Panc1 (cell line): ENCODE measurements around the gene NAT10. TPM values are rescaled to one million over a fixed set of nuclear protein-coding genes. Genes with fewer than 3 reads are reported as not detected.

Experiments
- ATAC-seq: fragments of 200-7000 bp; cut with Tn5 transposase; 2 replicates; pipeline ENCODE4 v1.9.1; 2020; ENCODE audit warnings: mild to moderate bottlenecking, moderate library complexity
- BruUV-seq: library from RNA; stranded (reverse); fragments of 400-500 nt; replicated peaks from 2 replicates; lab custom pipeline; 2021; lab: Mats Ljungman, UMichigan
- CTCF ChIA-PET: fragments of 300-600 bp; sonication (Branson Sonifier 250); formaldehyde crosslinking; loops from one replicate; lab custom pipeline; 2022; ENCODE audit warnings: antibody characterized with exemption; lab: Charles Lee
- POLR2A ChIA-PET: fragments of 300-600 bp; sonication (Branson Sonifier 250); formaldehyde crosslinking; loops from one replicate; lab custom pipeline; 2022; ENCODE audit warnings: antibody characterized with exemption; lab: Charles Lee
- DNase-seq: peaks from one replicate; pipeline ENCODE4 v3.0.0-alpha.2; 2010; ENCODE audit warnings: low read depth, low spot score
- H3K27ac ChIP-seq: 2 replicates; pipeline ENCODE4 v1.5.1; 2011; ENCODE audit warnings: mild to moderate bottlenecking, low read length, inconsistent platforms
- H3K27me3 ChIP-seq: fragments of 200-500 bp; sonication (Bioruptor generic); 2 replicates; pipeline ENCODE4 v1.6.0; 2014; ENCODE audit warnings: low read length, inconsistent platforms; ENCODE audit not compliant: control insufficient read depth, insufficient read depth
- H3K36me3 ChIP-seq: fragments of 200-500 bp; sonication (Bioruptor generic); 2 replicates; pipeline ENCODE4 v1.5.1; 2014; ENCODE audit warnings: inconsistent platforms, mild to moderate bottlenecking, low read length, moderate library complexity; ENCODE audit not compliant: control insufficient read depth, insufficient read depth
- H3K4me1 ChIP-seq: 2 replicates; pipeline ENCODE4 v1.5.1; 2011; ENCODE audit warnings: inconsistent platforms, mild to moderate bottlenecking, low read length, moderate library complexity; ENCODE audit not compliant: control insufficient read depth, insufficient read depth
- H3K4me3 ChIP-seq, 2 experiments: 2 replicates each; pipeline ENCODE4 v1.5.1; 2011 to 2012; ENCODE audit warnings: low read depth in 2 of 2, low read length in 2 of 2, mild to moderate bottlenecking in 2 of 2, inconsistent platforms in 1 of 2, moderate library complexity in 1 of 2
- H3K9me3 ChIP-seq: fragments of 200-500 bp; sonication (Bioruptor generic); 2 replicates; pipeline ENCODE4 v1.5.1; 2014; ENCODE audit warnings: low read depth, mild to moderate bottlenecking, inconsistent platforms, low read length, moderate library complexity; ENCODE audit not compliant: control insufficient read depth, insufficient read depth
- CTCF ChIP-seq: fragments of 450-650 bp; IDR thresholded peaks from 2 replicates; pipeline ENCODE4 v1.5.1; 2017; ENCODE audit warnings: mild to moderate bottlenecking
- POLR2AphosphoS5 ChIP-seq: IDR thresholded peaks from 2 replicates; pipeline ENCODE4 v1.6.1; 2012; ENCODE audit warnings: mild to moderate bottlenecking, low read depth, low read length, moderate library complexity
- REST ChIP-seq, 2 experiments: IDR thresholded peaks; 2 replicates each; pipeline ENCODE4 v1.6.1; 2011 to 2012; ENCODE audit warnings: low read depth in 2 of 2, control low read depth in 1 of 2, low read length in 1 of 2, mild to moderate bottlenecking in 1 of 2, moderate library complexity in 1 of 2; ENCODE audit not compliant: insufficient read depth in 1 of 2
- SIN3A ChIP-seq: IDR thresholded peaks from 2 replicates; pipeline ENCODE4 v1.6.1; 2012; ENCODE audit warnings: low read depth, mild to moderate bottlenecking, low read length, moderate library complexity, borderline replicate concordance; ENCODE audit not compliant: insufficient read depth
- TCF7L2 ChIP-seq: IDR thresholded peaks from 2 replicates; pipeline ENCODE4 v1.6.1; 2011; ENCODE audit warnings: mild to moderate bottlenecking, low read depth, low read length, inconsistent platforms
- in situ Hi-C: cut with HindIII; loops from 2 replicates; pipeline ENCODE4 v1.10.0; 2016; ENCODE audit warnings: low sequenced_read_pairs, low pct_unique_long_range_greater_than_20kb
- intact Hi-C: fragments of 100-400 bp; cut with micrococcal nuclease; formaldehyde crosslinking; loops from one replicate; pipeline ENCODE4 v1.10.0; 2022; ENCODE audit not compliant: unreplicated experiment
- total RNA-seq: library from RNA; stranded (reverse); gene quantifications from one replicate; pipeline ENCODE4 v1.2.1, GENCODE V29; 2021; ENCODE audit not compliant: unreplicated experiment

Gene NAT10
- total RNA-seq, 1 experiment from 2014 or later, result 64.9 TPM

- ChIA-PET POLR2A (interaction anchor here (0.6 kb wide), 2 partner anchors 15 to 95 kb away, joined by 3 to 5 read pairs; no protein-coding TSS in a partner anchor), CTCF (interaction anchor here (0.7 kb wide), 1 partner anchor 1014 kb away, joined by 3 read pairs; no protein-coding TSS in a partner anchor)
- DNase-seq (no peak), ATAC-seq (no peak)
- Histone ChIP-seq H3K27ac (no peak overlapping the region), H3K4me3 (no peak overlapping the region), H3K36me3 (peaks cover 34% of the 10 kb centered on the region), H3K4me1 (no peaks in the 10 kb centered on the region), H3K9me3 (no peaks in the 10 kb centered on the region), H3K27me3 (no peaks in the 10 kb centered on the region)
- in situ Hi-C loops (no loop called here), intact Hi-C loops (no loop called here)
- BruUV-seq, result no TSS peak
- TF ChIP-seq CTCF (no peak), POLR2AphosphoS5 (no peak), TCF7L2 (no peak), REST (IDR thresholded peaks at IDR 0.05; ENCODE audit: insufficient read depth in 1 of 2, low read depth in 2 of 2, low read length in 1 of 2) (no peak), SIN3A (no peak)
These were observed 30.0 kb downstream of the NAT10 start for GRCh38 chr11:34135439-34135838.

GRCh38 chr11:34136420-34136819 lies 31.0 kb downstream of the NAT10 start:
- Histone ChIP-seq H3K4me3 (no peak overlapping the region), H3K9me3 (no peaks in the 10 kb centered on the region), H3K4me1 (no peaks in the 10 kb centered on the region), H3K27ac (no peak overlapping the region), H3K27me3 (no peaks in the 10 kb centered on the region), H3K36me3 (peaks cover 38% of the 10 kb centered on the region)
- POLR2A ChIA-PET, result no interaction called here
- no peak for ATAC-seq
- no peak for DNase-seq
- CTCF ChIA-PET, result no interaction called here
- no peak for TF ChIP-seq SIN3A
- TF ChIP-seq POLR2AphosphoS5, result no peak
- no peak for TF ChIP-seq CTCF
- no peak for TF ChIP-seq TCF7L2
- TF ChIP-seq REST (IDR thresholded peaks at IDR 0.05; ENCODE audit: insufficient read depth in 1 of 2, low read depth in 2 of 2, low read length in 1 of 2), result no peak
- intact Hi-C loops (no loop called here), in situ Hi-C loops (no loop called here)
- BruUV-seq, result no TSS peak
